Right lobe of liver (tissue), 6 donors: ENCODE results near the gene GPSM3. TPM values are rescaled to one million over a fixed set of nuclear protein-coding genes. Genes with fewer than 3 reads are reported as not detected.
A peak's percentile ranks its signal among the peaks of the same experiment; 100 is the strongest.

Experiments
- ATAC-seq, 4 donors: fragments of 200-7000 bp; cut with Tn5 transposase; one replicate each; pipeline ENCODE4 v1.9.1; 2020; ENCODE audit warnings: mild to moderate bottlenecking in 4 of 4, moderate library complexity in 4 of 4
- DNase-seq, 3 donors: peaks; one replicate each; pipeline ENCODE4 v3.0.0-alpha.2; 2020
- H3K27ac ChIP-seq, 3 donors: fragments of 200-600 bp; one replicate each; pipeline ENCODE4 v1.8.0; 2022
- H3K27me3 ChIP-seq, 2 donors: fragments of 200-600 bp; one replicate each; pipeline ENCODE4 v1.8.0; 2022
- H3K36me3 ChIP-seq, 4 donors: fragments of 200-600 bp; sonication (generic) in 1 of 4; one replicate each; pipeline versions ENCODE4 v1.5.1 to v1.8.0; 2017 to 2022; ENCODE audit warnings: control low read depth in 1 of 4
- H3K4me1 ChIP-seq, 4 donors: fragments of 200-600 bp; sonication (generic) in 1 of 4; one replicate each; pipeline versions ENCODE4 v1.5.1 to v1.8.0; 2017 to 2022; ENCODE audit warnings: control low read depth in 1 of 4
- H3K4me3 ChIP-seq, 3 donors: fragments of 200-600 bp; one replicate each; pipeline ENCODE4 v1.8.0; 2022
- H3K9me3 ChIP-seq, 4 donors: fragments of 200-600 bp; sonication (generic) in 1 of 4; one replicate each; pipeline versions ENCODE4 v1.5.1 to v1.8.0; 2017 to 2022; ENCODE audit warnings: control low read depth in 1 of 4
- POLR2A ChIP-seq: fragments of 450-650 bp; IDR thresholded peaks from one replicate; pipeline ENCODE4 v1.6.1; 2017; ENCODE audit warnings: antibody characterized with exemption, mild to moderate bottlenecking
- WGBS: methylation state at CpG from one replicate; pipeline ENCODE4 v1.1.6; 2018; ENCODE audit warnings: low coverage, low lambda C conversion rate; ENCODE audit not compliant: insufficient coverage; ENCODE audit errors: missing lambda C conversion rate; 5-methylcytosine and 5-hydroxymethylcytosine counted together
- intact Hi-C, 2 donors: fragments of 100-400 bp; cut with DNase I; formaldehyde crosslinking; loops; one replicate each; pipeline versions ENCODE4 v1.11.2 to v1.14.1; 2022
- long read RNA-seq: library from polyadenylated mRNA; unstranded; transcript quantifications from one replicate; pipeline ENCODE4 v2.0.0, GENCODE V29; 2019
- total RNA-seq, 6 experiments: library from RNA; depleted of rRNA in 2 of 6; stranded (reverse); fragments of >200 nt in 2 of 6; fragmentation: NEBNext Ultra II Directional in 3 of 6; extraction: Animal tissue kit (Norgen Biotek cat#: 25700) in 3 of 6; gene quantifications; one replicate each; pipeline versions ENCODE4 v1.1.0 to v1.2.4, GENCODE V29; 2016 to 2023
- TF ChIP-seq, protein P1 (sequence below), 4 donors: fragments of 200-600 bp in 3 of 4; fragments of 450-650 bp in 1 of 4; IDR thresholded peaks; one replicate each; pipeline versions ENCODE4 v1.5.1 to v1.8.0; 2016 to 2022; ENCODE audit warnings: antibody characterized with exemption in 4 of 4, mild to moderate bottlenecking in 2 of 4
- donor health status: DM: no; HTN: yes; CAD: no.
- donor health status: DM: no; HTN: no; CAD: no.
- donor health status: DM: no; HTN: no; CAD: no.
- donor health status: DM: no; HTN: yes; CAD: no.
- donor health status: DM: no; HTN: yes; CAD: no.

Gene GPSM3
- 1 to 10 TPM; 3.7 to 9.2 (median 5.7) TPM for total RNA-seq
- long read RNA-seq = 0 reads

DNA sequence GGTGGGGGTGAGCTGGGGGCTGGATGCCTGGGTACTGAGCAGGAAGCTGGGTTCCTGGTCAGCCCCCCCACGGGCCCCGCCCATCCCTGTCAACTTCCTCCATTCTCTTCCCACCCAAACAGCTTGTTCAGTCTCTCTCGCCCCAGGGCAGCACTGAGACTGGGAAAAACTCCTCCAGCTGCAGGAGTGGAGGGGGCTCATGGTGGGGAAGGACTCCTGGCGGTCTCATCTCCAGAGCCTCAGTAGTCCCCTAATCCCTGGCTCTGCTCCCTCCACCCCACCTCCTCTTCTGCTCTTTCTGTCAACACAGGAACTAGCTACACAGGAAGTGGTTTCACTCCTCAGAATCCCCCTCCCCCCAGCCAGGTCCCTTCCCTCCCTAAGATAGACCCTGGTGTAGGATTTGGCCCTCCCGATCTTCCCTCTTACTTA lies at the start of gene GPSM3:
Gene GPSM3, minus strand, starts transcription at position 36 of the 432 bp plus-strand sequence. CDS start 130 bp downstream, outside the sequence.
- peaks cover 0 to 15% (median 7%) of the 10 kb centered on the region in 4 donors for H3K4me1 ChIP-seq
- H3K9me3 ChIP-seq = no peaks in the 10 kb centered on the region
- H3K4me3 ChIP-seq = peak within 1 kb of the TSS; percentile 6 to 64 (median 25)
- H3K27ac ChIP-seq = peak within 1 kb of the TSS; percentile 69 to 96 (median 86)
- ATAC-seq (no peak), DNase-seq (peak; percentile 69 to 75 (median 74))
- TF ChIP-seq, protein P1, sequence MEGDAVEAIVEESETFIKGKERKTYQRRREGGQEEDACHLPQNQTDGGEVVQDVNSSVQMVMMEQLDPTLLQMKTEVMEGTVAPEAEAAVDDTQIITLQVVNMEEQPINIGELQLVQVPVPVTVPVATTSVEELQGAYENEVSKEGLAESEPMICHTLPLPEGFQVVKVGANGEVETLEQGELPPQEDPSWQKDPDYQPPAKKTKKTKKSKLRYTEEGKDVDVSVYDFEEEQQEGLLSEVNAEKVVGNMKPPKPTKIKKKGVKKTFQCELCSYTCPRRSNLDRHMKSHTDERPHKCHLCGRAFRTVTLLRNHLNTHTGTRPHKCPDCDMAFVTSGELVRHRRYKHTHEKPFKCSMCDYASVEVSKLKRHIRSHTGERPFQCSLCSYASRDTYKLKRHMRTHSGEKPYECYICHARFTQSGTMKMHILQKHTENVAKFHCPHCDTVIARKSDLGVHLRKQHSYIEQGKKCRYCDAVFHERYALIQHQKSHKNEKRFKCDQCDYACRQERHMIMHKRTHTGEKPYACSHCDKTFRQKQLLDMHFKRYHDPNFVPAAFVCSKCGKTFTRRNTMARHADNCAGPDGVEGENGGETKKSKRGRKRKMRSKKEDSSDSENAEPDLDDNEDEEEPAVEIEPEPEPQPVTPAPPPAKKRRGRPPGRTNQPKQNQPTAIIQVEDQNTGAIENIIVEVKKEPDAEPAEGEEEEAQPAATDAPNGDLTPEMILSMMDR (IDR thresholded peaks at IDR 0.05) = no peak
- TF ChIP-seq POLR2A = no peak
- H3K27me3 ChIP-seq = no peaks in the 10 kb centered on the region
- WGBS = 35% methylated on average over 2 of the region's 5 CpGs
- intact Hi-C loops = no loop called here
- H3K36me3 ChIP-seq = no peaks in the 10 kb centered on the region

DNA sequence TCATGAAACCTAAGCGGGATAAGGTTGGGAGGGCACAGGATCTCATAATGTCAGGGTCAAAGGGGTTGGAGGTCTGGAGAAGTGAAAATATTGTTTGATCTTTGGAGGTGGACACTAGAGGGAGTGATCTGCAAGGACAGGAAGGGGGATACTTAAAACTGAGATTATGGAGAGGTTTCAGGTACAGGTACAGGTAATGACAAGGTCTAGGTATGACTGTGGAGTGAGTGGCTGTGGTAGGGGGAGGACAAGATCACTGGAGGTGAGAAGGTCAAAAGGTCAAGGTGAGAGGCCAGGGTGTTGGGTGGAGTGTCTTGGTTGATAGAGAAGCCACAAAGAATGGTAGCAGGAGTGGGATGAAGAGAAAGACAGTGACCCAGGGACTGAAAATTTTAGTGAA lies 48.2 kb upstream of the GPSM3 start:
- H3K9me3 ChIP-seq = no peaks in the 10 kb centered on the region

DNA sequence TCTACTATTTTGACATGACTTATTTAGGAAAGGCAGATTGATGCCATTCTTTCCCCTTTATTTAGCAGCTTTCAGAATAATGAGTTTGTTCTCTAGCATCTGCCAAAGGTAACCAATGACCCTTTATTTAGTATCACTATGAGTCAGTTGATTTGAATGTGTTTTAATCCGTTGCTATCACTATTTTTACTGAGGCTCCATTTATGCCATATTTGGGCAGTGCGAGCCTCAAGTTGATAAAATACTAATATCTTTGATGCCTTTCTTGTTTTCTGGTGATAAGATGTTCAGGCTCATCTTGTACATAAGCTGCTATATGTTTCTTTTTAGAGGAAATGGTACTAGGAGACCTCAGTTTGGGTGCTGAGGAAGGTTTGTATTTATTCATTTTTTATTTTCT lies 47.0 kb upstream of the GPSM3 start:
- no peaks in the 10 kb centered on the region for H3K9me3 ChIP-seq
- H3K4me1 ChIP-seq = peaks cover 0 to 5% (median under 1%) of the 10 kb centered on the region in 4 donors
- no peak for DNase-seq
- TF ChIP-seq, protein P1 (IDR thresholded peaks at IDR 0.05) = no peak
- TF ChIP-seq POLR2A = no peak
- no peaks in the 10 kb centered on the region for H3K36me3 ChIP-seq
- ATAC-seq = no peak
- WGBS = 58% methylated on average over 2 of the region's 2 CpGs
- intact Hi-C loops = no loop called here
- H3K27ac ChIP-seq = no peak overlapping the region
- no peaks in the 10 kb centered on the region for H3K27me3 ChIP-seq
- H3K4me3 ChIP-seq = no peak overlapping the region

More for the DNA sequence above, 48.2 kb upstream of the GPSM3 start:
- intact Hi-C loops = no loop called here
- Histone ChIP-seq H3K4me1 (peaks cover 0 to 12% (median 3%) of the 10 kb centered on the region in 4 donors), H3K4me3 (no peak overlapping the region), H3K27me3 (no peaks in the 10 kb centered on the region), H3K27ac (no peak overlapping the region), H3K36me3 (no peaks in the 10 kb centered on the region)
- no peak for ATAC-seq
- WGBS = 82% methylated on average over 1 of the region's 1 CpG
- DNase-seq = no peak
- no peak for TF ChIP-seq POLR2A
- TF ChIP-seq, protein P1 (IDR thresholded peaks at IDR 0.05) = no peak

DNA sequence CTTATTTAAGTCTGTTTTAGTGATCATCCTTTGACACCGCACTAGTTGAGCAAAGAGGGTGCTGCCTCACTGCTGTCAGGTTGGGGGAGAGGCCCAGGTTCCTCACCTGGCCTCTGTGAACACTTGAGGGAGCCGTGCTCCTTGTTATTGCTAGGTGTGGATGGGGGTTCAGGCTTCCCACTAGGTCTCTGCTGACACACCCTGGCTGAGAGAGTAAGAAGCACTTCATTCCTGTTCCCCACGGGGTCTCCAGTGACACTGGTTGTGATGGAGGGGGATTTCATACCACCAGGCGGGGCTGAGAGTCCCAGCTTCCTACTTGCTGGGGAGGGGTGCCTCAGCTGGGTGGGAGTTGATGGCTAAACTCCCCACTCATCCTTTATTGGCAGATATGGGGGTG lies 42.5 kb upstream of the GPSM3 start:
- TF ChIP-seq POLR2A = no peak
- TF ChIP-seq, protein P1 (IDR thresholded peaks at IDR 0.05) = no peak
- intact Hi-C loops = no loop called here
- peak in 2 of 4 donors; percentile 41 to 48 for ATAC-seq
- Histone ChIP-seq H3K36me3 (no peaks in the 10 kb centered on the region), H3K4me3 (no peak overlapping the region), H3K9me3 (no peaks in the 10 kb centered on the region), H3K27ac (no peak overlapping the region), H3K27me3 (no peaks in the 10 kb centered on the region), H3K4me1 (no peaks in the 10 kb centered on the region)
- DNase-seq = no peak
- 50% methylated on average over 2 of the region's 4 CpGs for WGBS

GRCh38 chr6:32226434-32226833 lies 34.0 kb upstream of the GPSM3 start:
- intact Hi-C loops = no loop called here

More at GRCh38 chr6:32226434-32226833, 34.0 kb upstream of the GPSM3 start:
- TF ChIP-seq POLR2A = no peak
- TF ChIP-seq, protein P1 (IDR thresholded peaks at IDR 0.05) = no peak
- H3K27me3 ChIP-seq = no peaks in the 10 kb centered on the region
- WGBS = 91% methylated on average over 7 of the region's 7 CpGs
- DNase-seq = no peak
- H3K36me3 ChIP-seq = no peaks in the 10 kb centered on the region
- H3K4me1 ChIP-seq = no peaks in the 10 kb centered on the region
- no peaks in the 10 kb centered on the region for H3K9me3 ChIP-seq
- ATAC-seq = no peak
- H3K27ac ChIP-seq = no peak overlapping the region
- no peak overlapping the region for H3K4me3 ChIP-seq
